K562 (cell line): Measurements from ENCODE around the gene CABP4. TPM values are rescaled to one million over a fixed set of nuclear protein-coding genes. Genes with fewer than 3 reads are reported as not detected.

Experiments used
- ATAC-seq: fragments of 200-7000 bp; cut with Tn5 transposase; 3 replicates; pipeline ENCODE4 v1.9.1; 2020; ENCODE audit warnings: moderate library complexity
- BruUV-seq: library from RNA; stranded (reverse); fragments of 400-500 nt; replicated peaks from 2 replicates; lab custom pipeline; 2021; lab: Mats Ljungman, UMichigan
- CTCF ChIA-PET: fragments of 300-600 bp; formaldehyde crosslinking; extraction: SDS; loops from one replicate; lab custom pipeline; 2021; ENCODE audit warnings: low intra/inter-chr PET ratio; lab: Yijun Ruan, JAX
- POLR2A ChIA-PET: fragments of 300-600, 350-650 bp; sonication (Branson Sonifier 250); formaldehyde crosslinking; extraction: SDS; loops from one replicate; lab custom pipeline; 2021; ENCODE audit warnings: antibody characterized with exemption, inconsistent platforms; lab: Yijun Ruan, JAX
- DNase-seq, 4 experiments: peaks; one replicate each; pipeline versions ENCODE4 v3.0.0 to v3.0.0-alpha.2; 2011 to 2018; ENCODE audit warnings: low spot score in 3 of 4, mixed read lengths in 3 of 4; ENCODE audit errors: extremely low read depth in 1 of 4
- FAIRE-seq: peaks from 2 replicates; lab custom pipeline; 2011; peaks lifted over from hg19 to GRCh38; lab: Jason Lieb, UNC
- H2AFZ ChIP-seq: 2 replicates; pipeline ENCODE4 v1.6.0; 2011; ENCODE audit warnings: low read depth, low read length, control low read depth, inconsistent platforms
- H3K27ac ChIP-seq: fragments of 200-600 bp; 3 replicates; pipeline ENCODE4 v1.8.0; 2011; ENCODE audit warnings: low read depth, mild to moderate bottlenecking, control low read depth, inconsistent platforms, low read length, moderate library complexity, mixed read lengths; ENCODE audit errors: extremely low read depth
- H3K27me3 ChIP-seq, 2 experiments: fragments of 300-600 bp in 1 of 2; 2 replicates in 1 of 2; 3 replicates in 1 of 2; pipeline versions ENCODE4 v1.6.0 to v1.8.0; 2011; ENCODE audit warnings: inconsistent platforms in 2 of 2, low read length in 2 of 2, mild to moderate bottlenecking in 1 of 2, mixed read lengths in 1 of 2, moderate library complexity in 1 of 2; ENCODE audit not compliant: control insufficient read depth in 2 of 2, insufficient read depth in 2 of 2
- H3K36me3 ChIP-seq: fragments of 300-600 bp; 3 replicates; pipeline ENCODE4 v1.8.0; 2011; ENCODE audit warnings: mild to moderate bottlenecking, low read length, inconsistent platforms; ENCODE audit not compliant: control insufficient read depth, insufficient read depth
- H3K4me1 ChIP-seq, 2 experiments: fragments of 200-600 bp in 1 of 2; replicated peaks in 1 of 2; 2 replicates in 1 of 2; 3 replicates in 1 of 2; pipeline versions ENCODE4 v1.5.1 to v1.8.0; 2011; ENCODE audit warnings: inconsistent platforms in 2 of 2, low read length in 2 of 2, mild to moderate bottlenecking in 1 of 2, mixed read lengths in 1 of 2, moderate library complexity in 1 of 2; ENCODE audit not compliant: control insufficient read depth in 2 of 2, insufficient read depth in 2 of 2
- H3K4me2 ChIP-seq: 2 replicates; pipeline ENCODE4 v1.6.1; 2011; ENCODE audit warnings: low read length, control low read depth, inconsistent platforms, mixed read lengths; ENCODE audit not compliant: insufficient read depth
- H3K4me3 ChIP-seq: fragments of 200-600 bp; sonication (generic), shearing (Covaris generic); 2 replicates; pipeline ENCODE4 v1.5.1; 2016; ENCODE audit warnings: control low read depth, inconsistent platforms
- H3K79me2 ChIP-seq: fragments of 200-600 bp; 3 replicates; pipeline ENCODE4 v1.8.0; 2011; ENCODE audit warnings: low read length, inconsistent platforms; ENCODE audit not compliant: control insufficient read depth, insufficient read depth
- H3K9ac ChIP-seq, 2 experiments: 2 replicates each; pipeline versions ENCODE4 v1.6.0 to v1.6.1; 2011; ENCODE audit warnings: low read depth in 2 of 2, low read length in 2 of 2, control low read depth in 1 of 2, inconsistent platforms in 1 of 2, mild to moderate bottlenecking in 1 of 2, mixed read lengths in 1 of 2; ENCODE audit not compliant: insufficient read depth in 1 of 2
- H3K9me1 ChIP-seq: one replicate; pipeline ENCODE4 v1.6.0; 2011; ENCODE audit warnings: inconsistent platforms, mild to moderate bottlenecking, low read length, moderate library complexity; ENCODE audit not compliant: control insufficient read depth, insufficient read depth
- H3K9me3 ChIP-seq: replicated peaks from 2 replicates; pipeline ENCODE4 v1.5.1; 2011; ENCODE audit warnings: low read depth, low read length, inconsistent platforms; ENCODE audit not compliant: control insufficient read depth, insufficient read depth
- H4K20me1 ChIP-seq: replicated peaks from 2 replicates; pipeline ENCODE4 v1.6.1; 2011; ENCODE audit warnings: low read length, inconsistent platforms, mixed read lengths; ENCODE audit not compliant: control insufficient read depth, insufficient read depth
- ILF3 ChIP-seq: fragments of 450-650 bp; IDR thresholded peaks from 2 replicates; pipeline ENCODE4 v1.6.1; 2018; ENCODE audit warnings: antibody characterized with exemption, mild to moderate bottlenecking, moderate library complexity, borderline replicate concordance
- NFATC3 ChIP-seq: fragments of 450-650 bp; IDR thresholded peaks from 2 replicates; pipeline ENCODE4 v1.6.1; 2017; ENCODE audit warnings: mild to moderate bottlenecking
- POLR2B ChIP-seq: fragments of 450-650 bp; IDR thresholded peaks from 2 replicates; pipeline ENCODE4 v1.6.1; 2018; ENCODE audit warnings: low read depth; ENCODE audit not compliant: partially characterized antibody
- POLR2G ChIP-seq: fragments of 200-400 bp; formaldehyde crosslinking; IDR thresholded peaks from 2 replicates; pipeline ENCODE4 v1.6.1; 2017; ENCODE audit warnings: low read depth, mild to moderate bottlenecking, antibody characterized with exemption, low read length, moderate library complexity
- SMARCA4 ChIP-seq: fragments of 450-650 bp; IDR thresholded peaks from 2 replicates; pipeline ENCODE4 v1.6.1; 2016
- SNRNP70 ChIP-seq: fragments of 200-400 bp; formaldehyde crosslinking; optimal IDR thresholded peaks from 2 replicates; pipeline ENCODE3; 2017; ENCODE audit warnings: low read depth, low read length
- ZBTB17 ChIP-seq: fragments of 450-650 bp; formaldehyde crosslinking; IDR thresholded peaks from 2 replicates; pipeline ENCODE4 v1.4.0; 2020; ENCODE audit warnings: mild to moderate bottlenecking
- ZNF277 ChIP-seq: fragments of 250-450 bp; sonication (Bioruptor Pico); IDR thresholded peaks from 2 replicates; pipeline ENCODE4 v1.8.0; 2022; ENCODE audit warnings: inconsistent platforms, mild to moderate bottlenecking, moderate library complexity, borderline replicate concordance
- ZNF518B ChIP-seq: fragments of 250-450 bp; sonication (Bioruptor Pico); IDR thresholded peaks from 2 replicates; pipeline ENCODE4 v1.5.0; 2021; ENCODE audit warnings: mild to moderate bottlenecking, moderate library complexity
- WGBS: fragments of 100-300 bp; shearing (Covaris generic); methylation state at CpG from one replicate; pipeline ENCODE4 v1.1.6; 2016; ENCODE audit warnings: low coverage, mixed read lengths; ENCODE audit not compliant: insufficient coverage; ENCODE audit errors: missing lambda C conversion rate; 5-methylcytosine and 5-hydroxymethylcytosine counted together
- in situ Hi-C: fragments of 300-500 bp; cut with MboI; formaldehyde crosslinking; loops from 4 replicates; pipeline ENCODE4 v1.15.0; 2018; ENCODE audit warnings: inconsistent platforms, mixed read lengths
- intact Hi-C: fragments of 100-400 bp; cut with micrococcal nuclease; formaldehyde crosslinking; loops from 2 replicates; pipeline ENCODE4 v1.14.2; 2022
- polyA plus RNA-seq, 8 experiments: library from polyadenylated mRNA; depleted of rRNA in 4 of 8; stranded (reverse) in 5 of 8; unstranded in 3 of 8; fragments of >200 nt; fragmentation: Nextera tagmentation in 2 of 8; fragmentation: Illumina TruSeq in 1 of 8; extraction: Ambion mirVana in 2 of 8; extraction: Trizol in 1 of 8; gene quantifications; 2 replicates each; pipeline versions ENCODE4 v1.2.1 to v1.2.3, GENCODE V29; 2011 to 2014; ENCODE audit warnings: inconsistent platforms in 1 of 8, missing spikeins in 1 of 8
- total RNA-seq, 7 experiments: library from RNA; depleted of rRNA in 6 of 7; stranded (reverse); fragments of >200 nt in 6 of 7; fragmentation: Illumina TruSeq in 2 of 7; extraction: Trizol in 2 of 7; gene quantifications; 2 replicates each; pipeline versions ENCODE4 v1.2.1 to v1.2.3, GENCODE V29; 2011 to 2021; ENCODE audit warnings: low replicate concordance in 1 of 7

CABP4 gene
- total and polyA plus RNA-seq, 9 of the 15 experiments (the other 6 are each of a cell fraction or from before 2014, with no cell fraction given): 0.11 TPM; not detected in 8

- Histone ChIP-seq H3K9ac (peak overlapping the region in 1 of 2 experiments; percentile 64; a peak in 2 of 4 replicates), H3K36me3 (peaks cover 75% of the 10 kb centered on the region; the same call in 2 of the 3 replicates)
- in situ Hi-C loops: no loop called here
- no peak for TF ChIP-seq ILF3
- peak; percentile 68 for TF ChIP-seq POLR2G
- TF ChIP-seq POLR2B: peak; percentile 8
- TF ChIP-seq, all 486 proteins: peak for 2
- Histone ChIP-seq H3K4me1 (peaks cover 9 to 77% of the 10 kb centered on the region in 2 experiments), H3K9me1 (no peaks in the 10 kb centered on the region), H4K20me1 (no peaks in the 10 kb centered on the region), H3K27me3 (no peaks in the 10 kb centered on the region), H3K79me2 (peaks cover 13% of the 10 kb centered on the region; the same call in 1 of the 3 replicates), H2AFZ (no peak overlapping the region), H3K9me3 (no peaks in the 10 kb centered on the region), H3K27ac (no peak overlapping the region), H3K4me3 (no peak overlapping the region), H3K4me2 (no peak overlapping the region)
- ChIA-PET POLR2A (interaction anchor here (0.6 to 1.6 kb wide), 4 partner anchors 9 to 922 kb away, joined by 3 to 9 read pairs (median 4); no protein-coding TSS in a partner anchor), CTCF (no interaction called here)
- no peak for ATAC-seq
- 86% methylated on average over 22 of the region's 23 CpGs for WGBS
- DNase-seq: no peak
- intact Hi-C loops: no loop called here
- BruUV-seq: TSS peak; percentile 65
- FAIRE-seq: no peak
Observed at GRCh38 chr11:67489885-67490726, 35.0 kb downstream of the CABP4 start.

GRCh38 chr11:67490727-67491065, 35.5 kb downstream of the CABP4 start:
- Histone ChIP-seq H3K4me2 (no peak overlapping the region), H2AFZ (no peak overlapping the region), H3K36me3 (peaks cover 81% of the 10 kb centered on the region; the same call in 2 of the 3 replicates), H3K4me1 (peaks cover 8 to 81% of the 10 kb centered on the region in 2 experiments; a peak in 4 of 5 replicates), H3K27me3 (no peaks in the 10 kb centered on the region), H3K4me3 (no peak overlapping the region), H3K9ac (peak overlapping the region in 1 of 2 experiments; percentile 45; a peak in 2 of 4 replicates), H4K20me1 (no peaks in the 10 kb centered on the region), H3K79me2 (peaks cover 11% of the 10 kb centered on the region; the same call in 1 of the 3 replicates), H3K9me1 (no peaks in the 10 kb centered on the region), H3K27ac (no peak overlapping the region), H3K9me3 (no peaks in the 10 kb centered on the region)
- POLR2A ChIA-PET: interaction anchor here (0.6 to 1.6 kb wide), 5 partner anchors 8 to 923 kb away, joined by 3 to 9 read pairs (median 3); no protein-coding TSS in a partner anchor
- no TSS peak for BruUV-seq
- 91% methylated on average over 11 of the region's 15 CpGs for WGBS
- in situ Hi-C loops (no loop called here), intact Hi-C loops (no loop called here)
- no peak for DNase-seq
- CTCF ChIA-PET: no interaction called here
- ATAC-seq: no peak
- FAIRE-seq: no peak
- TF ChIP-seq SMARCA4 (no peak), ZBTB17 (CRISPR knock-in tag) (no peak), SNRNP70 (no peak), NFATC3 (no peak), ZNF518B (CRISPR knock-in tag) (no peak), ZNF277 (CRISPR knock-in tag) (no peak)
